Measurements from ENCODE around the gene TCAF1.

DNA sequence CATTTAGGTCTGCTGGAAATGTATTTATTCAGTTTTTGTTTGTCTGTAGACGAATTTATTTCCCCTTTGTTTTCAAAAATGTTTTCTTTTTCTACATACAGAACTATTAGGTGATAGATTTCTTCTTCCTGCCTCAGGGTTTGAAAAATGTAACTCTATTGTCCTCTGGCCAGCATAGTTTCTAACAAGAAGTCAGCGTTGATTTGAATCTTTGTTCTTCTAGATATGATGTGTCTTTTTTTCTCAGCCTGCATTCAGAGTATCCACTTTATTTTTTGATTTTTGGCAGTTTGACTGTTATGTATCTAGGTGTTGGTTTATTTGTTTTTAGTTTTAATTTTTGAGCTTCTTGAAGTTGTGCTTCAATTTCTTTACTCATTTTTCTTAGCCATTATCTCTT, 45.1 kb upstream of the TCAF1 start:
- TF ChIP-seq EP300 (IDR thresholded peaks at IDR 0.05) (no peak), POLR2A (IDR thresholded peaks at IDR 0.05) (no peak), POLR2AphosphoS5 (IDR thresholded peaks at IDR 0.05) (no peak)
- TF ChIP-seq, protein P1, sequence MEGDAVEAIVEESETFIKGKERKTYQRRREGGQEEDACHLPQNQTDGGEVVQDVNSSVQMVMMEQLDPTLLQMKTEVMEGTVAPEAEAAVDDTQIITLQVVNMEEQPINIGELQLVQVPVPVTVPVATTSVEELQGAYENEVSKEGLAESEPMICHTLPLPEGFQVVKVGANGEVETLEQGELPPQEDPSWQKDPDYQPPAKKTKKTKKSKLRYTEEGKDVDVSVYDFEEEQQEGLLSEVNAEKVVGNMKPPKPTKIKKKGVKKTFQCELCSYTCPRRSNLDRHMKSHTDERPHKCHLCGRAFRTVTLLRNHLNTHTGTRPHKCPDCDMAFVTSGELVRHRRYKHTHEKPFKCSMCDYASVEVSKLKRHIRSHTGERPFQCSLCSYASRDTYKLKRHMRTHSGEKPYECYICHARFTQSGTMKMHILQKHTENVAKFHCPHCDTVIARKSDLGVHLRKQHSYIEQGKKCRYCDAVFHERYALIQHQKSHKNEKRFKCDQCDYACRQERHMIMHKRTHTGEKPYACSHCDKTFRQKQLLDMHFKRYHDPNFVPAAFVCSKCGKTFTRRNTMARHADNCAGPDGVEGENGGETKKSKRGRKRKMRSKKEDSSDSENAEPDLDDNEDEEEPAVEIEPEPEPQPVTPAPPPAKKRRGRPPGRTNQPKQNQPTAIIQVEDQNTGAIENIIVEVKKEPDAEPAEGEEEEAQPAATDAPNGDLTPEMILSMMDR (IDR thresholded peaks at IDR 0.05), result no peak
